ENCODE measurements around the gene IL17RD. TPM values are rescaled to one million over a fixed set of nuclear protein-coding genes. Genes with fewer than 3 reads are reported as not detected.

Gene IL17RD
- total and polyA plus RNA-seq, 2 of the 13 experiments (the other 11 are each of a cell fraction or from before 2014, with no cell fraction given): 0.28 to 0.31 TPM

DNA sequence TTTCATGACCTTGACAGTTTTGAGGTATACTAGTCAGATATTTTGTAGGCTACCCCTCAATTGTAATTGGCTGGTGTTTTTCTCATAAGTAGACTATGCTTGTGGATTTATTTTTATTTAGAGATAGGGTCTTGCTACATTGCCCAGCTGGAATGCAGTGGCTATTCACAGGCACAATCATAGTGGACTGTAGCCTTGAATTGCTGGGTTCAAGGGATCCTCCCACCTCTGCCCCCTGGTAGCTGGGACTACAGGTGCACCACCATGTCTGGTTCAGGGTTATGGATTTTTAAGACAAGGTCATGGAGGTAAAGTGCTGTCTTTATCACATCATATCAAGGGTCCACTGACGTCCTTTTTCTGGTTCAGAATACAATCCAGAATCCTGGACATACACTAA is 10.9 kb upstream of the IL17RD start:
- Histone ChIP-seq H3K79me2 (ENCODE audit: insufficient read depth, low read length) (no peaks in the 10 kb centered on the region), H4K20me1 (ENCODE audit: insufficient read depth, low read length) (no peaks in the 10 kb centered on the region), H3K9me3 (ENCODE audit: low read length) (no peaks in the 10 kb centered on the region), H3K4me1 (ENCODE audit: insufficient read depth, low read length) (no peaks in the 10 kb centered on the region), H3K27ac (ENCODE audit: extremely low read length, insufficient read depth, low read length) (no peak overlapping the region), H3K36me3 (replicated peaks in 1 of 2; ENCODE audit: control insufficient read depth in 1 of 2, insufficient read depth in 2 of 2, low read length in 2 of 2) (no peaks in the 10 kb centered on the region), H2AFZ (ENCODE audit: low read length) (no peak overlapping the region), H3K4me2 (ENCODE audit: low read depth, low read length) (no peak overlapping the region), H3K4me3 (replicated peaks in 1 of 3; ENCODE audit: insufficient read depth in 1 of 3, low read depth in 2 of 3, low read length in 3 of 3) (no peak overlapping the region), H3K27me3 (ENCODE audit: control insufficient read depth in 1 of 2, insufficient read depth in 2 of 2, low read length in 2 of 2) (no peaks in the 10 kb centered on the region; a peak in 1 of 5 replicates), H3K9ac (ENCODE audit: insufficient read depth, low read depth, low read length) (no peak overlapping the region)
- POLR2A ChIA-PET: no interaction called here
- in situ Hi-C loops (cut with HindIII; ENCODE audit: extremely low pct_ligation_motif_present, low pct_unique_long_range_greater_than_20kb): no loop called here
- CTCF ChIA-PET (ENCODE audit: low intra/inter-chr PET ratio, low total read pairs): no interaction called here
- 0% methylated on average over 1 of the region's 1 CpG for WGBS (ENCODE audit: low lambda C conversion rate)
- DNase-seq (ENCODE audit: low spot score): no peak
- no TSS peak for BruUV-seq (replicated peaks)
- intact Hi-C loops (cut with micrococcal nuclease; ENCODE audit: unreplicated experiment): no loop called here
- TF ChIP-seq, protein P1, sequence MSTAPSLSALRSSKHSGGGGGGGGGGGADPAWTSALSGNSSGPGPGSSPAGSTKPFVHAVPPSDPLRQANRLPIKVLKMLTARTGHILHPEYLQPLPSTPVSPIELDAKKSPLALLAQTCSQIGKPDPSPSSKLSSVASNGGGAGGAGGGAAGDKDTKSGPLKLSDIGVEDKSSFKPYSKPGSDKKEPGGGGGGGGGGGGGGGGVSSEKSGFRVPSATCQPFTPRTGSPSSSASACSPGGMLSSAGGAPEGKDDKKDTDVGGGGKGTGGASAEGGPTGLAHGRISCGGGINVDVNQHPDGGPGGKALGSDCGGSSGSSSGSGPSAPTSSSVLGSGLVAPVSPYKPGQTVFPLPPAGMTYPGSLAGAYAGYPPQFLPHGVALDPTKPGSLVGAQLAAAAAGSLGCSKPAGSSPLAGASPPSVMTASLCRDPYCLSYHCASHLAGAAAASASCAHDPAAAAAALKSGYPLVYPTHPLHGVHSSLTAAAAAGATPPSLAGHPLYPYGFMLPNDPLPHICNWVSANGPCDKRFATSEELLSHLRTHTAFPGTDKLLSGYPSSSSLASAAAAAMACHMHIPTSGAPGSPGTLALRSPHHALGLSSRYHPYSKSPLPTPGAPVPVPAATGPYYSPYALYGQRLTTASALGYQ (CRISPR knock-in tag; IDR thresholded peaks at IDR 0.05): no peak
- TF ChIP-seq, protein P2, sequence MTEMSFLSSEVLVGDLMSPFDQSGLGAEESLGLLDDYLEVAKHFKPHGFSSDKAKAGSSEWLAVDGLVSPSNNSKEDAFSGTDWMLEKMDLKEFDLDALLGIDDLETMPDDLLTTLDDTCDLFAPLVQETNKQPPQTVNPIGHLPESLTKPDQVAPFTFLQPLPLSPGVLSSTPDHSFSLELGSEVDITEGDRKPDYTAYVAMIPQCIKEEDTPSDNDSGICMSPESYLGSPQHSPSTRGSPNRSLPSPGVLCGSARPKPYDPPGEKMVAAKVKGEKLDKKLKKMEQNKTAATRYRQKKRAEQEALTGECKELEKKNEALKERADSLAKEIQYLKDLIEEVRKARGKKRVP (CRISPR knock-in tag; IDR thresholded peaks at IDR 0.05): no peak
- TF ChIP-seq ZNF253 (CRISPR knock-in tag; IDR thresholded peaks at IDR 0.05; ENCODE audit: borderline replicate concordance) (no peak), SMARCE1 (IDR thresholded peaks at IDR 0.05; ENCODE audit: borderline replicate concordance) (no peak)
- no peak for FAIRE-seq
- ATAC-seq: no peak

DNA sequence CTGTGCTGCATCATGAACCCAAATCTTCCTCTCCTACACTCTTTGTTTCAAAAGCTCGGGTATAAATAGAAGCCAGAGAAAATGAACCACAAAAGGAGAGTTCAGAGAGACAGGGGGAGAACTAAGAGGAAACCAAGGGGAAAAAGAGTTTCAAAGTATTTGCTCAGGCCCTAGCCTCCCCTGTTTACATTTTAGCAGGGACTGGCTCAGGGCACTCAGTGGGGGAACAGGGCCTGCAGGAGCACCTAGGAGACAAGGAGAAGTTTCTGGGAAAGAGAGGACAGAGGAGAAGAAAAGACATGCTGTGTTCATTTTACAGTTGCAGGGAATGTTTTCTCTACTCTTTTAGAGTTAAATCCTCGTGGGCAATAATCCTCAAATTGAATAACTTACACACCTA is 8.5 kb upstream of the IL17RD start:
- ChIA-PET CTCF (ENCODE audit: low intra/inter-chr PET ratio, low total read pairs) (no interaction called here), POLR2A (no interaction called here)
- Histone ChIP-seq H3K9ac (ENCODE audit: insufficient read depth, low read depth, low read length) (no peak overlapping the region), H2AFZ (ENCODE audit: low read length) (no peak overlapping the region), H3K79me2 (ENCODE audit: insufficient read depth, low read length) (no peaks in the 10 kb centered on the region), H3K4me1 (ENCODE audit: insufficient read depth, low read length) (peaks cover 17% of the 10 kb centered on the region), H3K36me3 (replicated peaks in 1 of 2; ENCODE audit: control insufficient read depth in 1 of 2, insufficient read depth in 2 of 2, low read length in 2 of 2) (no peaks in the 10 kb centered on the region), H3K4me2 (ENCODE audit: low read depth, low read length) (no peak overlapping the region), H3K4me3 (replicated peaks in 1 of 3; ENCODE audit: insufficient read depth in 1 of 3, low read depth in 2 of 3, low read length in 3 of 3) (no peak overlapping the region), H3K27ac (ENCODE audit: extremely low read length, insufficient read depth, low read length) (no peak overlapping the region), H4K20me1 (ENCODE audit: insufficient read depth, low read length) (no peaks in the 10 kb centered on the region), H3K9me3 (ENCODE audit: low read length) (no peaks in the 10 kb centered on the region), H3K27me3 (ENCODE audit: control insufficient read depth in 1 of 2, insufficient read depth in 2 of 2, low read length in 2 of 2) (peaks cover 0 to 7% of the 10 kb centered on the region in 2 experiments; a peak in 1 of 5 replicates)
- FAIRE-seq (no peak), DNase-seq (ENCODE audit: low spot score) (no peak), ATAC-seq (no peak)
- intact Hi-C loops (cut with micrococcal nuclease; ENCODE audit: unreplicated experiment) (no loop called here), in situ Hi-C loops (cut with HindIII; ENCODE audit: extremely low pct_ligation_motif_present, low pct_unique_long_range_greater_than_20kb) (no loop called here)
- WGBS (ENCODE audit: low lambda C conversion rate): 6% methylated on average over 2 of the region's 2 CpGs
- TF ChIP-seq ZNF891 (CRISPR knock-in tag; IDR thresholded peaks at IDR 0.05) (no peak), MAFK (conservative IDR thresholded peaks at IDR 0.05 in 1 of 2, IDR thresholded peaks at IDR 0.05 in 1 of 2; ENCODE audit: low read length in 2 of 2) (no peak)
- TF ChIP-seq, protein P3, sequence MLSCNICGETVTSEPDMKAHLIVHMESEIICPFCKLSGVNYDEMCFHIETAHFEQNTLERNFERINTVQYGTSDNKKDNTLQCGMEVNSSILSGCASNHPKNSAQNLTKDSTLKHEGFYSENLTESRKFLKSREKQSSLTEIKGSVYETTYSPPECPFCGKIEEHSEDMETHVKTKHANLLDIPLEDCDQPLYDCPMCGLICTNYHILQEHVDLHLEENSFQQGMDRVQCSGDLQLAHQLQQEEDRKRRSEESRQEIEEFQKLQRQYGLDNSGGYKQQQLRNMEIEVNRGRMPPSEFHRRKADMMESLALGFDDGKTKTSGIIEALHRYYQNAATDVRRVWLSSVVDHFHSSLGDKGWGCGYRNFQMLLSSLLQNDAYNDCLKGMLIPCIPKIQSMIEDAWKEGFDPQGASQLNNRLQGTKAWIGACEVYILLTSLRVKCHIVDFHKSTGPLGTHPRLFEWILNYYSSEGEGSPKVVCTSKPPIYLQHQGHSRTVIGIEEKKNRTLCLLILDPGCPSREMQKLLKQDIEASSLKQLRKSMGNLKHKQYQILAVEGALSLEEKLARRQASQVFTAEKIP (CRISPR knock-in tag; IDR thresholded peaks at IDR 0.05; ENCODE audit: borderline replicate concordance): no peak
- no TSS peak for BruUV-seq (replicated peaks)

Measured in HepG2 (cell line).